GM23338 (cell line): Measurements from ENCODE around the gene TPSB2.

Experiments used
- CTCF ChIP-seq, 2 experiments: fragments of 200-600 bp in 1 of 2; sonication (generic) in 1 of 2; conservative IDR thresholded peaks; 2 replicates each; pipeline versions ENCODE4 v1.5.1 to v1.6.1; 2016 to 2017; ENCODE audit warnings: antibody characterized with exemption in 2 of 2, low read depth in 2 of 2, mild to moderate bottlenecking in 2 of 2, moderate library complexity in 1 of 2
- ETS1 ChIP-seq: IDR thresholded peaks from 2 replicates; pipeline ENCODE4 v1.6.1; 2016; ENCODE audit warnings: antibody characterized with exemption
- EZH2 ChIP-seq: fragments of 200-600 bp; sonication (generic); IDR thresholded peaks from one replicate; pipeline ENCODE4 v1.8.0; 2017; ENCODE audit warnings: antibody characterized with exemption, mild to moderate bottlenecking, low read depth; ENCODE audit not compliant: unreplicated experiment
- EZH2phosphoT487 ChIP-seq: fragments of 200-600 bp; sonication (generic); IDR thresholded peaks from one replicate; pipeline ENCODE4 v1.8.1; 2018; ENCODE audit warnings: antibody characterized with exemption; ENCODE audit not compliant: unreplicated experiment
- JUNB ChIP-seq: IDR thresholded peaks from one replicate; pipeline ENCODE4 v1.6.1; 2016; ENCODE audit warnings: antibody characterized with exemption; ENCODE audit not compliant: unreplicated experiment
- POLR2AphosphoS5 ChIP-seq: IDR thresholded peaks from 2 replicates; pipeline ENCODE4 v1.6.1; 2016; ENCODE audit warnings: antibody characterized with exemption, low read depth
- REST ChIP-seq: IDR thresholded peaks from one replicate; pipeline ENCODE4 v1.6.1; 2018; ENCODE audit warnings: antibody characterized with exemption; ENCODE audit not compliant: unreplicated experiment
- STAT1 ChIP-seq: IDR thresholded peaks from one replicate; pipeline ENCODE4 v1.6.1; 2016; ENCODE audit warnings: antibody characterized with exemption; ENCODE audit not compliant: unreplicated experiment

- no peak for TF ChIP-seq REST
- no peak for TF ChIP-seq CTCF (conservative IDR thresholded peaks at IDR 0.05; ENCODE audit: low read depth in 2 of 2)
- no peak for TF ChIP-seq EZH2
- no peak for TF ChIP-seq EZH2phosphoT487
- no peak for TF ChIP-seq JUNB
- no peak for TF ChIP-seq POLR2AphosphoS5
- TF ChIP-seq ETS1, result no peak
- no peak for TF ChIP-seq STAT1
Observed at GRCh38 chr16:1262846-1263221, 32.9 kb upstream of the TPSB2 start.
